ENCODE data around the gene CCBE1. TPM values are rescaled to one million over a fixed set of nuclear protein-coding genes. Genes with fewer than 3 reads are reported as not detected.

The CCBE1 gene
- total RNA-seq, 1 donor from 2014 or later = 4.1 TPM

GRCh38 chr18:59560556-59560955 is 136.7 kb downstream of the CCBE1 start:
- Histone ChIP-seq H3K79me2 (ENCODE audit: insufficient read depth, low read length) (no peaks in the 10 kb centered on the region), H3K36me3 (ENCODE audit: insufficient read depth, low read length) (no peaks in the 10 kb centered on the region), H3K9me3 (ENCODE audit: insufficient read depth, low read depth, low read length) (peaks cover 2% of the 10 kb centered on the region), H3K27me3 (ENCODE audit: insufficient read depth, low read length) (no peaks in the 10 kb centered on the region), H3K27ac (ENCODE audit: low read depth, low read length) (no peak overlapping the region), H4K20me1 (ENCODE audit: insufficient read depth, low read length) (peaks cover 8% of the 10 kb centered on the region), H3K9ac (ENCODE audit: low read length) (no peak overlapping the region), H2AFZ (ENCODE audit: low read depth, low read length) (no peak overlapping the region), H3K4me2 (ENCODE audit: low read length) (no peak overlapping the region), H3K4me3 (ENCODE audit: insufficient read depth, low read depth, low read length) (no peak overlapping the region), H3K4me1 (ENCODE audit: insufficient read depth, low read length) (no peaks in the 10 kb centered on the region)
- Mint-ChIP-seq H3K27ac (ENCODE audit: unreplicated experiment) (no peak overlapping the region), H3K9me3 (ENCODE audit: unreplicated experiment) (peaks cover 15% of the 10 kb centered on the region), H3K4me3 (ENCODE audit: unreplicated experiment) (no peak overlapping the region), H3K4me1 (ENCODE audit: low read depth, unreplicated experiment) (no peaks in the 10 kb centered on the region), H3K27me3 (ENCODE audit: low read depth, unreplicated experiment) (peaks cover 17% of the 10 kb centered on the region), H3K36me3 (ENCODE audit: low read depth, unreplicated experiment) (no peaks in the 10 kb centered on the region)
- DNase-seq (ENCODE audit: low read depth) (no peak), FAIRE-seq (no peak)
- TF ChIP-seq CTCF (IDR thresholded peaks at IDR 0.05; ENCODE audit: insufficient read depth, low read depth, low read length) = no peak
- no peak for TF ChIP-seq EZH2 (IDR thresholded peaks at IDR 0.05; ENCODE audit: insufficient read depth, low read length)

- H3K4me1 Mint-ChIP-seq (ENCODE audit: low read depth, unreplicated experiment) = no peaks in the 10 kb centered on the region
- Histone ChIP-seq H4K20me1 (ENCODE audit: insufficient read depth, low read length) (peaks cover 9% of the 10 kb centered on the region), H3K4me2 (ENCODE audit: low read length) (no peak overlapping the region), H3K36me3 (ENCODE audit: insufficient read depth, low read length) (no peaks in the 10 kb centered on the region), H3K9ac (ENCODE audit: low read length) (no peak overlapping the region), H3K9me3 (ENCODE audit: insufficient read depth, low read depth, low read length) (peaks cover 2% of the 10 kb centered on the region), H3K27me3 (ENCODE audit: insufficient read depth, low read length) (no peaks in the 10 kb centered on the region), H2AFZ (ENCODE audit: low read depth, low read length) (no peak overlapping the region), H3K4me1 (ENCODE audit: insufficient read depth, low read length) (no peaks in the 10 kb centered on the region), H3K27ac (ENCODE audit: low read depth, low read length) (no peak overlapping the region), H3K79me2 (ENCODE audit: insufficient read depth, low read length) (no peaks in the 10 kb centered on the region), H3K4me3 (ENCODE audit: insufficient read depth, low read depth, low read length) (no peak overlapping the region)
- no peak overlapping the region for H3K4me3 Mint-ChIP-seq (ENCODE audit: unreplicated experiment)
- FAIRE-seq = no peak
- peaks cover 21% of the 10 kb centered on the region for H3K27me3 Mint-ChIP-seq (ENCODE audit: low read depth, unreplicated experiment)
- H3K36me3 Mint-ChIP-seq (ENCODE audit: low read depth, unreplicated experiment) = no peaks in the 10 kb centered on the region
- H3K27ac Mint-ChIP-seq (ENCODE audit: unreplicated experiment) = no peak overlapping the region
- TF ChIP-seq EZH2 (IDR thresholded peaks at IDR 0.05; ENCODE audit: insufficient read depth, low read length) (no peak), CTCF (IDR thresholded peaks at IDR 0.05; ENCODE audit: insufficient read depth, low read depth, low read length) (no peak)
- DNase-seq (ENCODE audit: low read depth) = no peak
- peaks cover 15% of the 10 kb centered on the region for H3K9me3 Mint-ChIP-seq (ENCODE audit: unreplicated experiment)
Measured at GRCh38 chr18:59559528-59559927, 137.7 kb downstream of the CCBE1 start.

- H3K4me3 ChIP-seq (ENCODE audit: insufficient read depth, low read depth, low read length) = no peak overlapping the region
- H3K27me3 Mint-ChIP-seq (ENCODE audit: low read depth, unreplicated experiment) = peaks cover 38% of the 10 kb centered on the region
- FAIRE-seq (no peak), DNase-seq (ENCODE audit: low read depth) (peak; percentile 62)
- H3K27me3 ChIP-seq (ENCODE audit: insufficient read depth, low read length) = no peaks in the 10 kb centered on the region
- no peak overlapping the region for H3K9ac ChIP-seq (ENCODE audit: low read length)
- H2AFZ ChIP-seq (ENCODE audit: low read depth, low read length) = no peak overlapping the region
- H3K4me3 Mint-ChIP-seq (ENCODE audit: unreplicated experiment) = peak overlapping the region; percentile 2
- H3K27ac ChIP-seq (ENCODE audit: low read depth, low read length) = no peak overlapping the region
- no peak overlapping the region for H3K27ac Mint-ChIP-seq (ENCODE audit: unreplicated experiment)
- H3K36me3 Mint-ChIP-seq (ENCODE audit: low read depth, unreplicated experiment) = no peaks in the 10 kb centered on the region
- no peaks in the 10 kb centered on the region for H3K36me3 ChIP-seq (ENCODE audit: insufficient read depth, low read length)
- no peaks in the 10 kb centered on the region for H3K4me1 ChIP-seq (ENCODE audit: insufficient read depth, low read length)
- peaks cover 9% of the 10 kb centered on the region for H4K20me1 ChIP-seq (ENCODE audit: insufficient read depth, low read length)
- H3K79me2 ChIP-seq (ENCODE audit: insufficient read depth, low read length) = no peaks in the 10 kb centered on the region
- H3K4me2 ChIP-seq (ENCODE audit: low read length) = no peak overlapping the region
- TF ChIP-seq EZH2 (IDR thresholded peaks at IDR 0.05; ENCODE audit: insufficient read depth, low read length) = no peak
- no peak for TF ChIP-seq CTCF (IDR thresholded peaks at IDR 0.05; ENCODE audit: insufficient read depth, low read depth, low read length)
- H3K9me3 ChIP-seq (ENCODE audit: insufficient read depth, low read depth, low read length) = peaks cover 2% of the 10 kb centered on the region
- H3K4me1 Mint-ChIP-seq (ENCODE audit: low read depth, unreplicated experiment) = no peaks in the 10 kb centered on the region
- peaks cover 22% of the 10 kb centered on the region for H3K9me3 Mint-ChIP-seq (ENCODE audit: unreplicated experiment)
Measured at GRCh38 chr18:59555995-59556659, 141.1 kb downstream of the CCBE1 start.
